GM19467 (cell line): ENCODE results near the gene FNDC7.
"Not testable (repeated sequence)": the region's sequence is repeated elsewhere in the genome, so short reads cannot be mapped to it uniquely, and the experiment has no call there.

Experiments used
- ATAC-seq: cut with Tn5 transposase; IDR thresholded peaks from one replicate; pipeline ENCODE4 v1.9.1; 2021; ENCODE audit warnings: mild to moderate bottlenecking, moderate library complexity; ENCODE audit not compliant: unreplicated experiment

FNDC7 gene

GRCh38 chr1:108729481-108729880 is 16.8 kb downstream of the FNDC7 start:
- no peak for ATAC-seq

GRCh38 chr1:108732398-108732797 is 19.7 kb downstream of the FNDC7 start:
- ATAC-seq, result no peak

GRCh38 chr1:108734171-108734865 is 21.6 kb downstream of the FNDC7 start:
- ATAC-seq, result no peak

- ATAC-seq, result no peak
These were observed 29.5 kb downstream of the FNDC7 start for GRCh38 chr1:108742253-108742652.

GRCh38 chr1:108745980-108746381 is 33.3 kb downstream of the FNDC7 start:
- ATAC-seq, result no peak

- ATAC-seq, result peak; percentile 90
These were observed 33.9 kb downstream of the FNDC7 start, which contains the start of gene STXBP3 for GRCh38 chr1:108746382-108747170. Gene STXBP3 (plus strand): TSS chr1:108746674. CDS start chr1:108746738, 64 bp downstream.

- ATAC-seq, result peak; percentile 12
These were observed 34.6 kb downstream of the FNDC7 start for GRCh38 chr1:108747171-108747850.

- no peak for ATAC-seq
These were observed 35.2 kb downstream of the FNDC7 start for GRCh38 chr1:108747898-108748297.

- no peak for ATAC-seq
These were observed 36.4 kb downstream of the FNDC7 start for GRCh38 chr1:108749081-108749480.

GRCh38 chr1:108750476-108751181 is 37.9 kb downstream of the FNDC7 start:
- no peak for ATAC-seq

- no peak for ATAC-seq
These were observed 40.7 kb downstream of the FNDC7 start for GRCh38 chr1:108753363-108753762.

- ATAC-seq, result no peak
These were observed 46.1 kb downstream of the FNDC7 start for GRCh38 chr1:108758796-108759195.

- ATAC-seq, result no peak
These were observed 54.4 kb downstream of the FNDC7 start for GRCh38 chr1:108767115-108767514.

- no peak for ATAC-seq
These were observed 55.0 kb downstream of the FNDC7 start for GRCh38 chr1:108767708-108768107.

- ATAC-seq, result no peak
These were observed 65.1 kb downstream of the FNDC7 start for GRCh38 chr1:108777839-108778238.

- ATAC-seq, result no peak
These were observed 66.7 kb downstream of the FNDC7 start for GRCh38 chr1:108779455-108779854.

- no peak for ATAC-seq
These were observed 68.3 kb downstream of the FNDC7 start for GRCh38 chr1:108780937-108781574.

- ATAC-seq, result not testable (repeated sequence)
These were observed 68.9 kb downstream of the FNDC7 start for GRCh38 chr1:108781575-108781944.

- ATAC-seq, result no peak
These were observed 72.6 kb downstream of the FNDC7 start for GRCh38 chr1:108785264-108785663.

GRCh38 chr1:108785880-108786279 is 73.2 kb downstream of the FNDC7 start:
- no peak for ATAC-seq

- ATAC-seq, result no peak
These were observed 79.1 kb downstream of the FNDC7 start for GRCh38 chr1:108791790-108792189.
